MM.1S (cell line): ENCODE data around the gene UBL4B.

Experiments used
- DNase-seq: peaks from one replicate; pipeline ENCODE4 v3.0.0-alpha.2; 2015
- H2AFZ ChIP-seq: fragments of 300-600 bp; sonication (generic); 2 replicates; pipeline ENCODE4 v1.6.0; 2016; ENCODE audit warnings: antibody characterized with exemption, low read length
- H3F3A ChIP-seq: fragments of 300-600 bp; sonication (generic); 2 replicates; pipeline ENCODE4 v1.6.1; 2016; ENCODE audit warnings: mild to moderate bottlenecking, antibody characterized with exemption, low read length, moderate library complexity, mixed read lengths; ENCODE audit not compliant: insufficient read depth
- H3K27ac ChIP-seq: fragments of 300-600 bp; sonication (generic); 2 replicates; pipeline ENCODE4 v1.5.1; 2016; ENCODE audit warnings: mild to moderate bottlenecking, low read length
- H3K27me3 ChIP-seq: fragments of 300-600 bp; sonication (generic); replicated peaks from 2 replicates; pipeline ENCODE4 v1.6.0; 2016; ENCODE audit warnings: low read length; ENCODE audit not compliant: insufficient read depth
- H3K36me3 ChIP-seq: fragments of 300-600 bp; sonication (generic); replicated peaks from 2 replicates; pipeline ENCODE4 v1.6.1; 2016; ENCODE audit warnings: mild to moderate bottlenecking, low read length, mixed read lengths; ENCODE audit not compliant: insufficient read depth
- H3K4me1 ChIP-seq: fragments of 300-600 bp; sonication (generic); 2 replicates; pipeline ENCODE4 v1.6.1; 2016; ENCODE audit warnings: low read length, mixed read lengths
- H3K4me2 ChIP-seq: fragments of 300-600 bp; sonication (generic); 2 replicates; pipeline ENCODE4 v1.6.0; 2016; ENCODE audit warnings: low read depth, low read length
- H3K4me3 ChIP-seq: fragments of 300-600 bp; sonication (generic); 2 replicates; pipeline ENCODE4 v1.5.1; 2016; ENCODE audit warnings: low read length, mixed read lengths
- H3K79me2 ChIP-seq: fragments of 300-600 bp; sonication (generic); 2 replicates; pipeline ENCODE4 v1.6.1; 2016; ENCODE audit warnings: mixed run types, low read length, mixed read lengths
- H3K9ac ChIP-seq: fragments of 300-600 bp; sonication (generic); 2 replicates; pipeline ENCODE4 v1.6.1; 2016; ENCODE audit warnings: low read length, mixed read lengths
- H3K9me2 ChIP-seq: fragments of 300-600 bp; sonication (generic); replicated peaks from 2 replicates; pipeline ENCODE4 v1.6.1; 2016; ENCODE audit warnings: mild to moderate bottlenecking, low read length, mixed read lengths; ENCODE audit not compliant: insufficient read depth
- H3K9me3 ChIP-seq: fragments of 300-600 bp; sonication (generic); replicated peaks from 2 replicates; pipeline ENCODE4 v1.6.1; 2016; ENCODE audit warnings: mild to moderate bottlenecking, low read length, mixed read lengths; ENCODE audit not compliant: insufficient read depth
- H4K20me1 ChIP-seq: fragments of 300-600 bp; sonication (generic); 2 replicates; pipeline ENCODE4 v1.6.1; 2016; ENCODE audit warnings: mild to moderate bottlenecking, low read length, moderate library complexity, mixed read lengths; ENCODE audit not compliant: insufficient read depth
- EZH2 ChIP-seq: fragments of 300-600 bp; sonication (generic); optimal IDR thresholded peaks from 2 replicates; pipeline ENCODE3; 2017; ENCODE audit warnings: low read depth, mild to moderate bottlenecking, antibody characterized with exemption, low read length, mixed read lengths
- EZH2phosphoT487 ChIP-seq: fragments of 300-600 bp; sonication (generic); IDR thresholded peaks from 2 replicates; pipeline ENCODE4 v1.6.1; 2018; ENCODE audit warnings: antibody characterized with exemption, low read length
- TF ChIP-seq, protein P1 (sequence below): fragments of 300-600 bp; sonication (generic); IDR thresholded peaks from 2 replicates; pipeline ENCODE4 v1.5.1; 2016; ENCODE audit warnings: antibody characterized with exemption, low read length, mixed read lengths

UBL4B gene

DNA sequence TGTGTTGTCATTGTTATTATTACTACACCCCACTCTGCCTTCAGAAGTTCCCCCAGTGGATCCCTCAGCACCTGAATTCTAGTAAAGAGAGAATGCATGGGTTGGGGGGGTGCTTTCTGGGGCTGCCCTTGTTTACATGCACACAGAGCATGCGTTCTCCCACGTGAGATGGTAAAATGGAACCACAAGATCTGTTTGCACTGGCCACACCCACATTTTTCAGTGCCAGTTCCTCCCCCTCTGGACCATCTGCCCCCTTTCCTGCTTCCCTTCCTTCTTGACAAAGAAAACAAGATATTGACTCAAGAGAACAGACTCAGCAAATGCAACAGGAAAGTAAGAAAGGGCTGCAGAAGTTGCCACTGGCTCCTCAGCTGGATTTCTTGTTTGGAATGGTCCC, 46.9 kb downstream of the UBL4B start:
- no peaks in the 10 kb centered on the region for H4K20me1 ChIP-seq
- no peaks in the 10 kb centered on the region for H3K9me2 ChIP-seq
- no peaks in the 10 kb centered on the region for H3K27me3 ChIP-seq
- DNase-seq: no peak
- H3K36me3 ChIP-seq: no peaks in the 10 kb centered on the region
- H2AFZ ChIP-seq: no peak overlapping the region
- no peak overlapping the region for H3K4me3 ChIP-seq
- no peak overlapping the region for H3K4me2 ChIP-seq
- no peak overlapping the region for H3K9ac ChIP-seq
- no peaks in the 10 kb centered on the region for H3F3A ChIP-seq
- H3K27ac ChIP-seq: no peak overlapping the region
- H3K4me1 ChIP-seq: no peaks in the 10 kb centered on the region
- H3K79me2 ChIP-seq: no peaks in the 10 kb centered on the region
- TF ChIP-seq, protein P1, sequence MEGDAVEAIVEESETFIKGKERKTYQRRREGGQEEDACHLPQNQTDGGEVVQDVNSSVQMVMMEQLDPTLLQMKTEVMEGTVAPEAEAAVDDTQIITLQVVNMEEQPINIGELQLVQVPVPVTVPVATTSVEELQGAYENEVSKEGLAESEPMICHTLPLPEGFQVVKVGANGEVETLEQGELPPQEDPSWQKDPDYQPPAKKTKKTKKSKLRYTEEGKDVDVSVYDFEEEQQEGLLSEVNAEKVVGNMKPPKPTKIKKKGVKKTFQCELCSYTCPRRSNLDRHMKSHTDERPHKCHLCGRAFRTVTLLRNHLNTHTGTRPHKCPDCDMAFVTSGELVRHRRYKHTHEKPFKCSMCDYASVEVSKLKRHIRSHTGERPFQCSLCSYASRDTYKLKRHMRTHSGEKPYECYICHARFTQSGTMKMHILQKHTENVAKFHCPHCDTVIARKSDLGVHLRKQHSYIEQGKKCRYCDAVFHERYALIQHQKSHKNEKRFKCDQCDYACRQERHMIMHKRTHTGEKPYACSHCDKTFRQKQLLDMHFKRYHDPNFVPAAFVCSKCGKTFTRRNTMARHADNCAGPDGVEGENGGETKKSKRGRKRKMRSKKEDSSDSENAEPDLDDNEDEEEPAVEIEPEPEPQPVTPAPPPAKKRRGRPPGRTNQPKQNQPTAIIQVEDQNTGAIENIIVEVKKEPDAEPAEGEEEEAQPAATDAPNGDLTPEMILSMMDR: no peak
- TF ChIP-seq EZH2 (no peak), EZH2phosphoT487 (no peak)
- no peaks in the 10 kb centered on the region for H3K9me3 ChIP-seq

DNA sequence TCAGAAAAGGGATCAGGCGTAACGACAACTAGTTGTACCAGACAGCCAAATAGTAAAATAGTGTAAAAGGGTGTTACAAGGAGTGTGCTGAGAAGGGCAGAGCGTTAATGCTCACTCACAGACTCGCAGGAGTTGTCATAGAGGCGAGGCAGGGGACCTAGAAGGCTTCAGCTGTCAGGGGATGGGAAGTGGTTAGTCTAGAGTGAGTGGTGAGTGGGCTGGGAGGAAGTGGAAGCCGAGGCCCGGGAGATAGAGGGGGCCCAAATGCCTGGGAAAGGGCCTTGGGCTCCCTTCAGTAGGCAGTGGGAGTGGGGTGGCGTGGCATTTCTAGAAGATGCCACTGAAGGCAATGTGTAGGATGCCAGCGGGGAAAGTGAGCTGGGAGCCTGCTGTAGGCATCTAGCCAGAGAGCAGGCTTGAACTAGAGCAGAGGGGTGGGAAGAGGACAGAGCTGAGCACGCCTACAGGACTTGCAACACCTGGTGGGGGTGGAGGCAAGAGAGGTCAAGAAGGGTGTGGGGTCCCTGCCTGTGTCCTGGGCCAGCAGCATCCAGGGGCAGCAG, 48.4 kb downstream of the UBL4B start:
- Histone ChIP-seq H3K27ac (no peak overlapping the region), H3K4me3 (no peak overlapping the region), H4K20me1 (no peaks in the 10 kb centered on the region), H3K27me3 (no peaks in the 10 kb centered on the region), H3K4me2 (no peak overlapping the region), H3K9ac (no peak overlapping the region), H3K36me3 (no peaks in the 10 kb centered on the region), H3K79me2 (no peaks in the 10 kb centered on the region), H2AFZ (no peak overlapping the region), H3F3A (no peaks in the 10 kb centered on the region), H3K9me2 (no peaks in the 10 kb centered on the region), H3K4me1 (no peaks in the 10 kb centered on the region), H3K9me3 (no peaks in the 10 kb centered on the region)
- TF ChIP-seq EZH2phosphoT487 (no peak), EZH2 (no peak)
- TF ChIP-seq, protein P1: no peak
- no peak for DNase-seq

DNA sequence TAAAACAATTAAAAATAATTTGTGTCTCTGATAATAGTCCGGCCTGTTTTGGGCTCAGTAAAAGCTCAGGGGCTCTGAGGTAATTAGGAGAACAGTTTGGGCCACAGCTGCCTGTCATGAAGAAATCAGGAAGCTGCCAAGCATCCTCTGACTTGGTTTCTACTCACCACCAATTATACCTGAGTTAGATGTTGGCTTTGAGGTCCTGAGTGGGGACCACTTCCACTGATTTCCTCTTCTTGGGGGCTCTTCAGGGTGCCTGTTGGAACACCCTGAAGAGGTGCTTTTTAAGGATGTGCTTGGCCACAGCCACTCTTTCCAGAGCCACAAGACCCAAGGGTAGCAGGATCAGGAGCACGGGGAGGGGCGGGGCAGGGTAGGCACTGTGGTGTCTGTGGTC, 48.9 kb downstream of the UBL4B start:
- TF ChIP-seq EZH2phosphoT487: no peak
- no peak for TF ChIP-seq EZH2
- TF ChIP-seq, protein P1: no peak
- H2AFZ ChIP-seq: no peak overlapping the region
- no peaks in the 10 kb centered on the region for H3K27me3 ChIP-seq
- H3K9me2 ChIP-seq: no peaks in the 10 kb centered on the region
- no peaks in the 10 kb centered on the region for H3K36me3 ChIP-seq
- no peaks in the 10 kb centered on the region for H3K79me2 ChIP-seq
- H3K9me3 ChIP-seq: no peaks in the 10 kb centered on the region
- H3K4me3 ChIP-seq: no peak overlapping the region
- no peak overlapping the region for H3K27ac ChIP-seq
- H3K9ac ChIP-seq: no peak overlapping the region
- H3F3A ChIP-seq: no peaks in the 10 kb centered on the region
- no peak overlapping the region for H3K4me2 ChIP-seq
- no peaks in the 10 kb centered on the region for H3K4me1 ChIP-seq
- no peak for DNase-seq
- H4K20me1 ChIP-seq: no peaks in the 10 kb centered on the region
